K562 (cell line): Measurements from ENCODE around the gene ENDOD1. TPM values are rescaled to one million over a fixed set of nuclear protein-coding genes. Genes with fewer than 3 reads are reported as not detected.
A peak's percentile ranks its signal among the peaks of the same experiment; 100 is the strongest.

Experiments
- KLF10 ChIP-seq: fragments of 250-450 bp; sonication (Bioruptor Pico); IDR thresholded peaks from 2 replicates; pipeline ENCODE4 v1.6.1; 2021; ENCODE audit warnings: matching md5 sums
- MYNN ChIP-seq, 2 experiments: sonication (generic); formaldehyde crosslinking in 1 of 2; IDR thresholded peaks; 2 replicates each; pipeline versions ENCODE4 v1.5.0 to v1.6.1; 2016 to 2020; ENCODE audit warnings: antibody characterized with exemption in 1 of 2, missing genetic modification reagents in 1 of 2
- NCOA2 ChIP-seq, 2 experiments: fragments of 450-650 bp; IDR thresholded peaks; 2 replicates each; pipeline ENCODE4 v1.6.1; 2018; ENCODE audit warnings: mild to moderate bottlenecking in 2 of 2, moderate library complexity in 1 of 2; ENCODE audit not compliant: partially characterized antibody in 2 of 2
- NFE2 ChIP-seq: IDR thresholded peaks from 2 replicates; pipeline ENCODE4 v1.6.1; 2014; ENCODE audit warnings: antibody characterized with exemption, low read depth
- NFIC ChIP-seq: fragments of 450-650 bp; IDR thresholded peaks from 2 replicates; pipeline ENCODE4 v1.6.1; 2017; ENCODE audit warnings: mild to moderate bottlenecking, inconsistent platforms
- NRF1 ChIP-seq, 2 experiments: fragments of 450-650 bp; IDR thresholded peaks in 1 of 2; conservative IDR thresholded peaks in 1 of 2; 2 replicates each; pipeline ENCODE4 v1.6.1; 2014; ENCODE audit warnings: mild to moderate bottlenecking in 2 of 2
- POLR2B ChIP-seq: fragments of 450-650 bp; IDR thresholded peaks from 2 replicates; pipeline ENCODE4 v1.6.1; 2018; ENCODE audit warnings: low read depth; ENCODE audit not compliant: partially characterized antibody
- RAD51 ChIP-seq: fragments of 450-650 bp; IDR thresholded peaks from 2 replicates; pipeline ENCODE4 v1.7.1; 2016; ENCODE audit warnings: low read depth, mild to moderate bottlenecking, borderline replicate concordance
- SAP30 ChIP-seq: fragments of 200-600 bp; sonication (generic); IDR thresholded peaks from 2 replicates; pipeline ENCODE4 v1.6.1; 2012; ENCODE audit warnings: borderline replicate concordance, low read depth, mild to moderate bottlenecking, moderate library complexity, low read length, control low read depth, inconsistent platforms; ENCODE audit not compliant: insufficient read depth, poor library complexity, severe bottlenecking
- SMARCE1 ChIP-seq: fragments of 450-650 bp; IDR thresholded peaks from 2 replicates; pipeline ENCODE4 v1.7.1; 2016; ENCODE audit warnings: mild to moderate bottlenecking
- SNRNP70 ChIP-seq: fragments of 200-400 bp; formaldehyde crosslinking; optimal IDR thresholded peaks from 2 replicates; pipeline ENCODE3; 2017; ENCODE audit warnings: low read depth, low read length
- SRF ChIP-seq, 2 experiments: fragments of 250-450, 450-650 bp in 1 of 2; sonication (Bioruptor Pico) in 1 of 2; sonication (generic) in 1 of 2; formaldehyde crosslinking; IDR thresholded peaks; 2 replicates each; pipeline versions ENCODE4 v1.5.0 to v1.5.1; 2020 to 2022; ENCODE audit warnings: mild to moderate bottlenecking in 1 of 2, missing genetic modification reagents in 1 of 2
- ZNF232 ChIP-seq: sonication (generic); formaldehyde crosslinking; IDR thresholded peaks from 2 replicates; pipeline ENCODE4 v1.8.0; 2022; ENCODE audit warnings: mild to moderate bottlenecking, missing genetic modification reagents
- polyA plus RNA-seq, 8 experiments: library from polyadenylated mRNA; depleted of rRNA in 4 of 8; stranded (reverse) in 5 of 8; unstranded in 3 of 8; fragments of >200 nt; fragmentation: Nextera tagmentation in 2 of 8; fragmentation: Illumina TruSeq in 1 of 8; extraction: Ambion mirVana in 2 of 8; extraction: Trizol in 1 of 8; gene quantifications; 2 replicates each; pipeline versions ENCODE4 v1.2.1 to v1.2.3, GENCODE V29; 2011 to 2014; ENCODE audit warnings: inconsistent platforms in 1 of 8, missing spikeins in 1 of 8
- total RNA-seq, 7 experiments: library from RNA; depleted of rRNA in 6 of 7; stranded (reverse); fragments of >200 nt in 6 of 7; fragmentation: Illumina TruSeq in 2 of 7; extraction: Trizol in 2 of 7; gene quantifications; 2 replicates each; pipeline versions ENCODE4 v1.2.1 to v1.2.3, GENCODE V29; 2011 to 2021; ENCODE audit warnings: low replicate concordance in 1 of 7
- TF ChIP-seq, protein P1 (sequence below): sonication (generic); formaldehyde crosslinking; IDR thresholded peaks from 2 replicates; pipeline ENCODE4 v1.8.0; 2022; ENCODE audit warnings: mild to moderate bottlenecking, missing genetic modification reagents
- TF ChIP-seq, protein P2 (sequence below), 2 experiments: fragments of 150-350 bp in 1 of 2; IDR thresholded peaks; 2 replicates each; pipeline ENCODE4 v1.6.1; 2012 to 2016; ENCODE audit warnings: low read depth in 2 of 2, low read length in 2 of 2, mild to moderate bottlenecking in 1 of 2, moderate library complexity in 1 of 2

ENDOD1 gene
- total and polyA plus RNA-seq, 9 of the 15 experiments (the other 6 are each of a cell fraction or from before 2014, with no cell fraction given), result 4.2 to 11.8 (median 9.3) TPM

DNA sequence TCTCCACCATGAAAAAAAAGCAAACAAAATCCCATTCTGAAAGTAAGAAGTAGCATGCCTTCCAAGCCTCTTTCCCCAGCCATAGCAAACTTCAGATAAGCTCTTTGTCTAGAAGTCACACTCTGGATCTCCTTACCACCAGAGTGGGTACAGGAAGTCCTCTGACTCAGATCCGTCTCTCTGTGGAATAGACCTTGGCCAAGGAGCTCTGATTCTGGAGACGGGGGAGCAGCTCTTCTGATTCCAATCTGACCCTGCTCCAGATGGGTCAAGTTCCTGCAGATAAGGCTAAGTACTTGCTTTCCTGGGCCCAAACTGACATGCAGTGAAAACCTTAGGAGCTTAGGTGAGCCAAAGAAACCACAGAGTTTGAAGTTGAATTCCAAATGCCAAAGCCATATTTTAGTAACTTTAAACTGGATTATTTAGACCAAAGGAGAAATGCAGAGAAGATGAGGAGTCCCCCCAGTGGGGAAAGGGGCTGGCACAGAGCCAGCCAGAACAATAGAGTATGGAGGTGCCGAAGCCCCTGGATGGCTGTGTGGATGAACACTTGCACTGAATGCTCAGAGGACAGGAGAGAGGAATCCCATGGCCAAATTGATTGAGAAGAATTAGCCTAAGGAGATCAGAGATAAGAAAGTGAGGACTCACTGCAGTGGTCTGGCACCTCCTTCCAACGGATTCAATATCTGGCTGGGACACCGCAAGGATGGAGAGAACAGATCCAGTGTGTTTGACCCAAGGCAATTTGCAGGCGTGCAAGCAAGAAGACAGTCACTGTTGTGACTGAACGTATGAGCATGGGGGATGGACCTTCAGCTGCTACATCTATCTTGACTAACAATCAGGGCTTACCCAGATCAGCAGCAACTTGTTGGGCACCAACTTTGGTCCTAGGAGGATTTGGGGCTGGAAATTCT lies 54.9 kb downstream of the ENDOD1 start (continued):
- TF ChIP-seq ZNF232 (no peak), NFE2 (0 out of 2 replicates have a peak, but pooled peaks have one; percentile 32), NRF1 (conservative IDR thresholded peaks at IDR 0.05 in 1 of 2, IDR thresholded peaks at IDR 0.05 in 1 of 2) (no peak), KLF10 (CRISPR knock-in tag) (no peak), RAD51 (no peak), SRF (CRISPR knock-in tag; IDR thresholded peaks at IDR 0.05) (no peak), NCOA2 (IDR thresholded peaks at IDR 0.05; ENCODE audit: partially characterized antibody in 2 of 2) (no peak), SMARCE1 (peak; percentile 74), NFIC (peak; percentile 91), POLR2B (no peak), SAP30 (no peak), MYNN (IDR thresholded peaks at IDR 0.05) (0 out of 2 replicates have a peak, but pooled peaks have one; percentile 41), MYNN (CRISPR knock-in tag; IDR thresholded peaks at IDR 0.05) (no peak), SNRNP70 (no peak)
- TF ChIP-seq, protein P1, sequence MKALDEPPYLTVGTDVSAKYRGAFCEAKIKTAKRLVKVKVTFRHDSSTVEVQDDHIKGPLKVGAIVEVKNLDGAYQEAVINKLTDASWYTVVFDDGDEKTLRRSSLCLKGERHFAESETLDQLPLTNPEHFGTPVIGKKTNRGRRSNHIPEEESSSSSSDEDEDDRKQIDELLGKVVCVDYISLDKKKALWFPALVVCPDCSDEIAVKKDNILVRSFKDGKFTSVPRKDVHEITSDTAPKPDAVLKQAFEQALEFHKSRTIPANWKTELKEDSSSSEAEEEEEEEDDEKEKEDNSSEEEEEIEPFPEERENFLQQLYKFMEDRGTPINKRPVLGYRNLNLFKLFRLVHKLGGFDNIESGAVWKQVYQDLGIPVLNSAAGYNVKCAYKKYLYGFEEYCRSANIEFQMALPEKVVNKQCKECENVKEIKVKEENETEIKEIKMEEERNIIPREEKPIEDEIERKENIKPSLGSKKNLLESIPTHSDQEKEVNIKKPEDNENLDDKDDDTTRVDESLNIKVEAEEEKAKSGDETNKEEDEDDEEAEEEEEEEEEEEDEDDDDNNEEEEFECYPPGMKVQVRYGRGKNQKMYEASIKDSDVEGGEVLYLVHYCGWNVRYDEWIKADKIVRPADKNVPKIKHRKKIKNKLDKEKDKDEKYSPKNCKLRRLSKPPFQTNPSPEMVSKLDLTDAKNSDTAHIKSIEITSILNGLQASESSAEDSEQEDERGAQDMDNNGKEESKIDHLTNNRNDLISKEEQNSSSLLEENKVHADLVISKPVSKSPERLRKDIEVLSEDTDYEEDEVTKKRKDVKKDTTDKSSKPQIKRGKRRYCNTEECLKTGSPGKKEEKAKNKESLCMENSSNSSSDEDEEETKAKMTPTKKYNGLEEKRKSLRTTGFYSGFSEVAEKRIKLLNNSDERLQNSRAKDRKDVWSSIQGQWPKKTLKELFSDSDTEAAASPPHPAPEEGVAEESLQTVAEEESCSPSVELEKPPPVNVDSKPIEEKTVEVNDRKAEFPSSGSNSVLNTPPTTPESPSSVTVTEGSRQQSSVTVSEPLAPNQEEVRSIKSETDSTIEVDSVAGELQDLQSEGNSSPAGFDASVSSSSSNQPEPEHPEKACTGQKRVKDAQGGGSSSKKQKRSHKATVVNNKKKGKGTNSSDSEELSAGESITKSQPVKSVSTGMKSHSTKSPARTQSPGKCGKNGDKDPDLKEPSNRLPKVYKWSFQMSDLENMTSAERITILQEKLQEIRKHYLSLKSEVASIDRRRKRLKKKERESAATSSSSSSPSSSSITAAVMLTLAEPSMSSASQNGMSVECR, result no peak
- TF ChIP-seq, protein P2, sequence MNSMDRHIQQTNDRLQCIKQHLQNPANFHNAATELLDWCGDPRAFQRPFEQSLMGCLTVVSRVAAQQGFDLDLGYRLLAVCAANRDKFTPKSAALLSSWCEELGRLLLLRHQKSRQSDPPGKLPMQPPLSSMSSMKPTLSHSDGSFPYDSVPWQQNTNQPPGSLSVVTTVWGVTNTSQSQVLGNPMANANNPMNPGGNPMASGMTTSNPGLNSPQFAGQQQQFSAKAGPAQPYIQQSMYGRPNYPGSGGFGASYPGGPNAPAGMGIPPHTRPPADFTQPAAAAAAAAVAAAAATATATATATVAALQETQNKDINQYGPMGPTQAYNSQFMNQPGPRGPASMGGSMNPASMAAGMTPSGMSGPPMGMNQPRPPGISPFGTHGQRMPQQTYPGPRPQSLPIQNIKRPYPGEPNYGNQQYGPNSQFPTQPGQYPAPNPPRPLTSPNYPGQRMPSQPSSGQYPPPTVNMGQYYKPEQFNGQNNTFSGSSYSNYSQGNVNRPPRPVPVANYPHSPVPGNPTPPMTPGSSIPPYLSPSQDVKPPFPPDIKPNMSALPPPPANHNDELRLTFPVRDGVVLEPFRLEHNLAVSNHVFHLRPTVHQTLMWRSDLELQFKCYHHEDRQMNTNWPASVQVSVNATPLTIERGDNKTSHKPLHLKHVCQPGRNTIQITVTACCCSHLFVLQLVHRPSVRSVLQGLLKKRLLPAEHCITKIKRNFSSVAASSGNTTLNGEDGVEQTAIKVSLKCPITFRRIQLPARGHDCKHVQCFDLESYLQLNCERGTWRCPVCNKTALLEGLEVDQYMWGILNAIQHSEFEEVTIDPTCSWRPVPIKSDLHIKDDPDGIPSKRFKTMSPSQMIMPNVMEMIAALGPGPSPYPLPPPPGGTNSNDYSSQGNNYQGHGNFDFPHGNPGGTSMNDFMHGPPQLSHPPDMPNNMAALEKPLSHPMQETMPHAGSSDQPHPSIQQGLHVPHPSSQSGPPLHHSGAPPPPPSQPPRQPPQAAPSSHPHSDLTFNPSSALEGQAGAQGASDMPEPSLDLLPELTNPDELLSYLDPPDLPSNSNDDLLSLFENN (IDR thresholded peaks at IDR 0.05; ENCODE audit: low read depth in 2 of 2, low read length in 2 of 2), result peak in 1 of 2 experiments; percentile 11; a peak in 1 of 4 replicates
